ENCODE results near the gene SV2B. TPM values are rescaled to one million over a fixed set of nuclear protein-coding genes. Genes with fewer than 3 reads are reported as not detected.

SV2B gene, protein sequence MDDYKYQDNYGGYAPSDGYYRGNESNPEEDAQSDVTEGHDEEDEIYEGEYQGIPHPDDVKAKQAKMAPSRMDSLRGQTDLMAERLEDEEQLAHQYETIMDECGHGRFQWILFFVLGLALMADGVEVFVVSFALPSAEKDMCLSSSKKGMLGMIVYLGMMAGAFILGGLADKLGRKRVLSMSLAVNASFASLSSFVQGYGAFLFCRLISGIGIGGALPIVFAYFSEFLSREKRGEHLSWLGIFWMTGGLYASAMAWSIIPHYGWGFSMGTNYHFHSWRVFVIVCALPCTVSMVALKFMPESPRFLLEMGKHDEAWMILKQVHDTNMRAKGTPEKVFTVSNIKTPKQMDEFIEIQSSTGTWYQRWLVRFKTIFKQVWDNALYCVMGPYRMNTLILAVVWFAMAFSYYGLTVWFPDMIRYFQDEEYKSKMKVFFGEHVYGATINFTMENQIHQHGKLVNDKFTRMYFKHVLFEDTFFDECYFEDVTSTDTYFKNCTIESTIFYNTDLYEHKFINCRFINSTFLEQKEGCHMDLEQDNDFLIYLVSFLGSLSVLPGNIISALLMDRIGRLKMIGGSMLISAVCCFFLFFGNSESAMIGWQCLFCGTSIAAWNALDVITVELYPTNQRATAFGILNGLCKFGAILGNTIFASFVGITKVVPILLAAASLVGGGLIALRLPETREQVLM
- total RNA-seq, result not detected in 2 replicates

DNA sequence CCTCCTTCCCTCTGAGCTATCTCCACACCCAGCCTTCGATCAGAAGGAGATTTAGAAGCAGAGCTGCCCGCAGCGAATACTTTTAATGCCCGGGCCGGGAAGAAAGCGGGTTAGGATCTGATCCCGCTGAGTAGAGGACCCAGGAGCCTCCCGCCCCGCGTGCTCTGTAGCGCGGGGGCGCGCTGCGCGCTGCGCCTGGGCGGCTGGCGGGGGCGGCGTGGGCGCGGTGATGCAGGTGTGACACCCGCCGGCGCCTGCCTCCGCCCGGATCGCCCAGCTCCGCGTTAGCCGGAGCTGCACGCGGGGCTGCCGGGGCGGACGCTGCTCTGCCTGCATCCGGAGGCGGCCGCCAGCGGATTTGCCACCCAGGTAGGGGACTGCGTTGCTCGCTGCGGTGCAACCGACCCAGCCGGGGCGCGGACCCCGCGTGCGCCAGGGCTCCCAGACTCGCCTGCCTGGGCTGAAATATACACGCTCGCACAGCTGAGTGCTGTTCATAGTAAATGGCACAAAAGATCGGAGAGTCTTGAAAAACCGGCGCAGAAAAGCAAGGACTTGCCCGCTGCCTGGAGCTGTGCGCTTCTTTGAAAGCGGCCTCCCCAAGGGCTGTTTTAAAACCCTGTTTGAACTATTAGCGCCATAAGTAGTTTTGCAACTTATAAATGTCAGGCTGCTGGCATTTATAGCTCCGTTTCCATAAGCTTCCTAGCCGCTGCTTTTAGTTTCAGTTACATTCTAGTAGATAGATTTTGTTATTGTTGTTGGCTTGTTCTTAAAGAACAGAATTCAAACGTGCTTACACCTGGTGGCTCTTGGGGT is at the start of gene SV2B:
TSS of gene SV2B (plus strand) at position 263 of the 819 bp plus-strand sequence. CDS start 126,007 bp downstream, outside the sequence.

Other genes starting within 250 kb of the SV2B start
- 46.3 and 48.4 TPM in 2 replicates for gene FURIN, start 231.7 kb upstream of the SV2B start, total RNA-seq
- gene FES, start 215.8 kb upstream of the SV2B start, total RNA-seq, result 11.7 and 16.0 TPM in 2 replicates
- gene MAN2A2, start 197.0 kb upstream of the SV2B start, total RNA-seq, result 12.5 and 23.0 TPM in 2 replicates
- gene HDDC3, start 167.7 kb upstream of the SV2B start, total RNA-seq, result 11.0 and 14.3 TPM in 2 replicates
- gene UNC45A, start 165.0 kb upstream of the SV2B start, total RNA-seq, result 78.1 and 79.5 TPM in 2 replicates
- gene RCCD1, start 145.4 kb upstream of the SV2B start, total RNA-seq, result 10.9 and 13.0 TPM in 2 replicates
- 19.3 and 21.1 TPM in 2 replicates for gene PRC1, start 105.7 kb upstream of the SV2B start, total RNA-seq
- 11.7 and 11.8 TPM in 2 replicates for gene VPS33B, start 77.7 kb upstream of the SV2B start, total RNA-seq

All from hair follicle dermal papilla cell (primary cell).